HL-60 (cell line): Measurements from ENCODE around the gene SHC3.

ENCODE experiments used
- POLR2AphosphoS5 ChIP-seq: IDR thresholded peaks from 2 replicates; pipeline ENCODE4 v1.6.1; 2012; ENCODE audit warnings: low read depth
- SPI1 ChIP-seq: IDR thresholded peaks from 2 replicates; pipeline ENCODE4 v1.6.1; 2012; ENCODE audit warnings: low read depth, mild to moderate bottlenecking, borderline replicate concordance
- TF ChIP-seq, protein P1 (sequence below): IDR thresholded peaks from one replicate; pipeline ENCODE4 v1.5.1; 2011; ENCODE audit warnings: low read length, control low read depth, inconsistent platforms; ENCODE audit not compliant: insufficient read depth

GRCh38 chr9:89153232-89154017 lies 25.2 kb downstream of the SHC3 start:
- TF ChIP-seq, protein P1, sequence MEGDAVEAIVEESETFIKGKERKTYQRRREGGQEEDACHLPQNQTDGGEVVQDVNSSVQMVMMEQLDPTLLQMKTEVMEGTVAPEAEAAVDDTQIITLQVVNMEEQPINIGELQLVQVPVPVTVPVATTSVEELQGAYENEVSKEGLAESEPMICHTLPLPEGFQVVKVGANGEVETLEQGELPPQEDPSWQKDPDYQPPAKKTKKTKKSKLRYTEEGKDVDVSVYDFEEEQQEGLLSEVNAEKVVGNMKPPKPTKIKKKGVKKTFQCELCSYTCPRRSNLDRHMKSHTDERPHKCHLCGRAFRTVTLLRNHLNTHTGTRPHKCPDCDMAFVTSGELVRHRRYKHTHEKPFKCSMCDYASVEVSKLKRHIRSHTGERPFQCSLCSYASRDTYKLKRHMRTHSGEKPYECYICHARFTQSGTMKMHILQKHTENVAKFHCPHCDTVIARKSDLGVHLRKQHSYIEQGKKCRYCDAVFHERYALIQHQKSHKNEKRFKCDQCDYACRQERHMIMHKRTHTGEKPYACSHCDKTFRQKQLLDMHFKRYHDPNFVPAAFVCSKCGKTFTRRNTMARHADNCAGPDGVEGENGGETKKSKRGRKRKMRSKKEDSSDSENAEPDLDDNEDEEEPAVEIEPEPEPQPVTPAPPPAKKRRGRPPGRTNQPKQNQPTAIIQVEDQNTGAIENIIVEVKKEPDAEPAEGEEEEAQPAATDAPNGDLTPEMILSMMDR = no peak
- TF ChIP-seq SPI1 (no peak), POLR2AphosphoS5 (no peak)
